ENCODE data around the gene BBS9. TPM values are rescaled to one million over a fixed set of nuclear protein-coding genes. Genes with fewer than 3 reads are reported as not detected.

The BBS9 gene
- total and polyA plus RNA-seq, 2 donors (not counting 3 experiments of a cell fraction or from before 2014, with no cell fraction given), result 5.7 to 17.4 TPM

GRCh38 chr7:33636359-33636758, 507.0 kb downstream of the BBS9 start:
- Histone ChIP-seq H3K9me1 (replicated peaks; ENCODE audit: control insufficient read depth, extremely low read depth, insufficient read depth, low read length) (no peaks in the 10 kb centered on the region), H2AFZ (ENCODE audit: low read depth, low read length) (no peak overlapping the region), H3K36me3 (ENCODE audit: control insufficient read depth in 2 of 2, extremely low read depth in 1 of 2, insufficient read depth in 2 of 2, low read length in 2 of 2) (no peaks in the 10 kb centered on the region), H3K79me2 (ENCODE audit: control insufficient read depth, insufficient read depth, low read length) (no peaks in the 10 kb centered on the region), H3K9me3 (replicated peaks; ENCODE audit: control insufficient read depth, insufficient read depth, low read length) (no peaks in the 10 kb centered on the region), H3K27ac (ENCODE audit: insufficient read depth, low read depth, low read length) (no peak overlapping the region), H3K4me3 (replicated peaks in 1 of 3; ENCODE audit: insufficient read depth in 1 of 3, low read depth in 1 of 3, low read length in 3 of 3) (no peak overlapping the region), H3K4me1 (ENCODE audit: control insufficient read depth, extremely low read depth, insufficient read depth, low read length) (no peaks in the 10 kb centered on the region), H4K20me1 (replicated peaks; ENCODE audit: control insufficient read depth, extremely low read depth, insufficient read depth, low read length) (no peaks in the 10 kb centered on the region), H3K4me2 (ENCODE audit: insufficient read depth, low read length) (no peak overlapping the region), H3K9ac (replicated peaks; ENCODE audit: extremely low read depth, insufficient read depth, low read length) (no peak overlapping the region), H3K27me3 (ENCODE audit: control insufficient read depth in 2 of 2, insufficient read depth in 2 of 2, low read length in 2 of 2) (no peaks in the 10 kb centered on the region)
- no TSS peak for BruUV-seq (replicated peaks)
- intact Hi-C loops (cut with micrococcal nuclease), result no loop called here
- DNase-seq (ENCODE audit: low read depth, low spot score), result no peak
- CTCF ChIA-PET, result no interaction called here
- dilution Hi-C loops (cut with MboI; ENCODE audit: extremely low pct_ligation_motif_present, low sequenced_read_pairs), result no loop called here
- POLR2A ChIA-PET, result no interaction called here
- no peak for FAIRE-seq
- TF ChIP-seq POLR2AphosphoS5 (IDR thresholded peaks at IDR 0.05; ENCODE audit: insufficient read depth, low read depth, low read length), result no peak
- TF ChIP-seq, protein P1, sequence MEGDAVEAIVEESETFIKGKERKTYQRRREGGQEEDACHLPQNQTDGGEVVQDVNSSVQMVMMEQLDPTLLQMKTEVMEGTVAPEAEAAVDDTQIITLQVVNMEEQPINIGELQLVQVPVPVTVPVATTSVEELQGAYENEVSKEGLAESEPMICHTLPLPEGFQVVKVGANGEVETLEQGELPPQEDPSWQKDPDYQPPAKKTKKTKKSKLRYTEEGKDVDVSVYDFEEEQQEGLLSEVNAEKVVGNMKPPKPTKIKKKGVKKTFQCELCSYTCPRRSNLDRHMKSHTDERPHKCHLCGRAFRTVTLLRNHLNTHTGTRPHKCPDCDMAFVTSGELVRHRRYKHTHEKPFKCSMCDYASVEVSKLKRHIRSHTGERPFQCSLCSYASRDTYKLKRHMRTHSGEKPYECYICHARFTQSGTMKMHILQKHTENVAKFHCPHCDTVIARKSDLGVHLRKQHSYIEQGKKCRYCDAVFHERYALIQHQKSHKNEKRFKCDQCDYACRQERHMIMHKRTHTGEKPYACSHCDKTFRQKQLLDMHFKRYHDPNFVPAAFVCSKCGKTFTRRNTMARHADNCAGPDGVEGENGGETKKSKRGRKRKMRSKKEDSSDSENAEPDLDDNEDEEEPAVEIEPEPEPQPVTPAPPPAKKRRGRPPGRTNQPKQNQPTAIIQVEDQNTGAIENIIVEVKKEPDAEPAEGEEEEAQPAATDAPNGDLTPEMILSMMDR (IDR thresholded peaks at IDR 0.05; ENCODE audit: extremely low read depth in 1 of 2, insufficient read depth in 1 of 2, low read depth in 1 of 2, low read length in 2 of 2), result no peak
- TF ChIP-seq JUN (IDR thresholded peaks at IDR 0.05; ENCODE audit: borderline replicate concordance, insufficient read depth, insufficient read length, low read depth), result no peak
- TF ChIP-seq, protein P2, sequence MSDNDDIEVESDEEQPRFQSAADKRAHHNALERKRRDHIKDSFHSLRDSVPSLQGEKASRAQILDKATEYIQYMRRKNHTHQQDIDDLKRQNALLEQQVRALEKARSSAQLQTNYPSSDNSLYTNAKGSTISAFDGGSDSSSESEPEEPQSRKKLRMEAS (IDR thresholded peaks at IDR 0.05; ENCODE audit: insufficient read depth, insufficient read length), result no peak
- TF ChIP-seq GATA2 (IDR thresholded peaks at IDR 0.05; ENCODE audit: insufficient read depth, insufficient read length, low read depth, low read length), result no peak
- no peak for TF ChIP-seq POLR2A (IDR thresholded peaks at IDR 0.05; ENCODE audit: low read depth, low read length)
- no peak for TF ChIP-seq FOS (IDR thresholded peaks at IDR 0.05; ENCODE audit: borderline replicate concordance, insufficient read depth, low read length)
- TF ChIP-seq EZH2 (IDR thresholded peaks at IDR 0.05; ENCODE audit: borderline replicate concordance, low read depth, low read length, severe bottlenecking), result no peak
- no peak for TF ChIP-seq MYC (IDR thresholded peaks at IDR 0.05; ENCODE audit: low read depth, low read length)

Measured in endothelial cell of umbilical vein (primary cell).